Measurements from ENCODE around the gene MPND. TPM values are rescaled to one million over a fixed set of nuclear protein-coding genes. Genes with fewer than 3 reads are reported as not detected.
A peak's percentile ranks its signal among the peaks of the same experiment; 100 is the strongest.

The MPND gene
- total and polyA plus RNA-seq, 10 of the 15 experiments (the other 5 are each of a cell fraction or from before 2014, with no cell fraction given) = 0.79 to 18.3 (median 6.0) TPM

- TF ChIP-seq SUZ12 (IDR thresholded peaks at IDR 0.05; ENCODE audit: unreplicated experiment) (no peak), ZNF687 (IDR thresholded peaks at IDR 0.05) (0 out of 2 replicates have a peak, but pooled peaks have one; percentile 37), PKNOX1 (IDR thresholded peaks at IDR 0.05) (peak; percentile 41; the same call in 1 of the 2 replicates), PML (IDR thresholded peaks at IDR 0.05; ENCODE audit: low read length) (no peak), IKZF1 (conservative IDR thresholded peaks at IDR 0.05) (peak; percentile 82), ZNF592 (IDR thresholded peaks at IDR 0.05) (peak; percentile 91), SMC3 (IDR thresholded peaks at IDR 0.05; ENCODE audit: borderline replicate concordance, low read length) (peak; percentile 63), REST (IDR thresholded peaks at IDR 0.05; ENCODE audit: low read depth, low read length) (no peak), CREB1 (IDR thresholded peaks at IDR 0.05; ENCODE audit: low read depth) (peak; percentile 83), STAT1 (conservative IDR thresholded peaks at IDR 0.05) (no peak), ATF3 (IDR thresholded peaks at IDR 0.05; ENCODE audit: borderline replicate concordance, extremely low read depth, low read depth, low read length) (no peak), RB1 (IDR thresholded peaks at IDR 0.05; ENCODE audit: borderline replicate concordance) (peak; percentile 88; the same call in 1 of the 2 replicates), TCF7 (IDR thresholded peaks at IDR 0.05; ENCODE audit: borderline replicate concordance) (no peak), NBN (IDR thresholded peaks at IDR 0.05) (peak; percentile 93), JUNB (IDR thresholded peaks at IDR 0.05) (no peak), IRF4 (IDR thresholded peaks at IDR 0.05; ENCODE audit: low read depth, low read length) (peak; percentile 53; the same call in 1 of the 2 replicates)
These were observed 57.0 kb downstream of the MPND start, which contains the start of gene SH3GL1 (continued) for GRCh38 chr19:4400135-4400936.

Measured in GM12878 (cell line).